Tibial nerve (tissue), 4 donors: ENCODE data around the gene KLHL36. TPM values are rescaled to one million over a fixed set of nuclear protein-coding genes. Genes with fewer than 3 reads are reported as not detected.

Source experiments
- DNase-seq, 2 donors: peaks; one replicate each; pipeline ENCODE4 v3.0.0-alpha.2; 2019; ENCODE audit warnings: low spot score in 2 of 2
- H3K27ac ChIP-seq, 4 donors: fragments of 200-600 bp; sonication (generic) in 3 of 4; one replicate each; pipeline ENCODE4 v1.5.1; 2017 to 2019; ENCODE audit warnings: mild to moderate bottlenecking in 1 of 4
- H3K27me3 ChIP-seq, 2 donors: fragments of 200-600 bp; sonication (generic) in 1 of 2; one replicate each; pipeline versions ENCODE4 v1.5.1 to v1.6.0; 2017 to 2019
- H3K36me3 ChIP-seq, 3 donors: fragments of 200-600 bp; sonication (generic); one replicate each; pipeline ENCODE4 v1.5.1; 2018 to 2019
- H3K4me1 ChIP-seq, 4 donors: fragments of 200-600 bp; sonication (generic) in 3 of 4; one replicate each; pipeline ENCODE4 v1.5.1; 2017 to 2019
- H3K4me3 ChIP-seq, 4 donors: fragments of 200-600 bp; sonication (generic) in 3 of 4; one replicate each; pipeline ENCODE4 v1.5.1; 2017 to 2019; ENCODE audit warnings: mild to moderate bottlenecking in 1 of 4, moderate library complexity in 1 of 4
- H3K9me3 ChIP-seq, 4 donors: fragments of 200-600 bp; sonication (generic) in 3 of 4; one replicate each; pipeline ENCODE4 v1.5.1; 2017 to 2019
- EP300 ChIP-seq, 2 donors: sonication (generic); formaldehyde crosslinking; IDR thresholded peaks; one replicate each; pipeline ENCODE4 v1.6.1; 2017; ENCODE audit warnings: antibody characterized with exemption in 2 of 2, mild to moderate bottlenecking in 1 of 2
- POLR2A ChIP-seq, 2 donors: fragments of 450-650 bp; IDR thresholded peaks; one replicate each; pipeline ENCODE4 v1.6.1; 2017; ENCODE audit warnings: antibody characterized with exemption in 2 of 2, mild to moderate bottlenecking in 2 of 2, moderate library complexity in 2 of 2
- WGBS, 2 donors: methylation state at CpG; one replicate each; pipeline ENCODE4 v1.1.5; 2018; 5-methylcytosine and 5-hydroxymethylcytosine counted together
- total RNA-seq, 4 donors: library from RNA; depleted of rRNA; stranded (reverse); fragments of >200 nt; gene quantifications; one replicate each; pipeline ENCODE4 v1.1.0, GENCODE V29; 2016
- TF ChIP-seq, protein P1 (sequence below), 5 experiments: fragments of 200-600 bp in 3 of 5; fragments of 450-650 bp in 2 of 5; sonication (generic) in 3 of 5; IDR thresholded peaks; one replicate each; pipeline ENCODE4 v1.5.1; 2016 to 2019; ENCODE audit warnings: antibody characterized with exemption in 5 of 5, mild to moderate bottlenecking in 3 of 5, moderate library complexity in 2 of 5

The KLHL36 gene
- total RNA-seq, 4 donors from 2014 or later = 60.1 to 75.3 (median 66.0) TPM

DNA sequence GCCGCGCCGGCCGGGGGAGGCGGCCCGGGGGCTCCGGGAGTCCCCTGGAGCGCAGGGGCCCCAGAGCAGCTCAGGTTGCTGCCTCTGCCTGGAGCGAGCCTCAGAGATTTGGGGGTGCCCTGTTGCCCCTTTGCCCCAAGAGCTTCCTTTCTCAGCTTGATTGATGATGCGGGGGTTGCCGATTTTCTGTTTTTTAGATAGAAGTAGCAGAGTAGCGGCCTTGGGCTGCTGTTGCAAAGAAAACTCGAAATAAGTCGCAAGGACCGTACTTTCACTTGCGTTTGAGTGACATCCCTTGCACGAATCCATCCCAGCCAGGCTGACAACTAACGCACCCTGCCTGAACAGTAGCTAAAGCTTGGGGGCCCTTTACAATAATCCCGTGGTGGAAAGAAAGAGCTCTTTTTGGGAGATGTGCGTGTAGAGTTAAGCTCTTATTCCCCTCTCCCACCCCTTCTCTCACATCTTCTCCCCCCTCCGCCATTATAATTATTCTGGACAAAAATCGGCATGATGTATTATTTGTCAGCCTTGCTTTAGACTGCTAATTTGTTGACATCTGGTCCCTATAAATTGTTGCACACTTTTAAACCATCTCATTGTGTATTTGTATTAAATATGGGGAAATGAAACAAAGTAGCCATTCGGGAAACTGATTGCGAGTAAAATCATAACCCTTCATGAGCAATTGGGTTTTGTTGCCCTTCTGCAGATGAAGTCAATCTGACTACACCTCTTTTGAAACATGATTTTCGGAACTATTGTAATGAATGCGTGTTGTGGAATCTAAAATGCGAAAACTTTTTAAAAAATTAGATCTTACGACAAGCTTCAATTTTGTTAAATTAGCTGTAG lies 52.4 kb downstream of the KLHL36 start:
- Histone ChIP-seq H3K36me3 (no peaks in the 10 kb centered on the region), H3K4me3 (peak overlapping the region; percentile 79 to 99 (median 97)), H3K27me3 (no peaks in the 10 kb centered on the region), H3K4me1 (peaks cover 0 to 46% (median 17%) of the 10 kb centered on the region in 4 donors), H3K9me3 (no peaks in the 10 kb centered on the region), H3K27ac (peak overlapping the region; percentile 75 to 98 (median 96))
- TF ChIP-seq, protein P1, sequence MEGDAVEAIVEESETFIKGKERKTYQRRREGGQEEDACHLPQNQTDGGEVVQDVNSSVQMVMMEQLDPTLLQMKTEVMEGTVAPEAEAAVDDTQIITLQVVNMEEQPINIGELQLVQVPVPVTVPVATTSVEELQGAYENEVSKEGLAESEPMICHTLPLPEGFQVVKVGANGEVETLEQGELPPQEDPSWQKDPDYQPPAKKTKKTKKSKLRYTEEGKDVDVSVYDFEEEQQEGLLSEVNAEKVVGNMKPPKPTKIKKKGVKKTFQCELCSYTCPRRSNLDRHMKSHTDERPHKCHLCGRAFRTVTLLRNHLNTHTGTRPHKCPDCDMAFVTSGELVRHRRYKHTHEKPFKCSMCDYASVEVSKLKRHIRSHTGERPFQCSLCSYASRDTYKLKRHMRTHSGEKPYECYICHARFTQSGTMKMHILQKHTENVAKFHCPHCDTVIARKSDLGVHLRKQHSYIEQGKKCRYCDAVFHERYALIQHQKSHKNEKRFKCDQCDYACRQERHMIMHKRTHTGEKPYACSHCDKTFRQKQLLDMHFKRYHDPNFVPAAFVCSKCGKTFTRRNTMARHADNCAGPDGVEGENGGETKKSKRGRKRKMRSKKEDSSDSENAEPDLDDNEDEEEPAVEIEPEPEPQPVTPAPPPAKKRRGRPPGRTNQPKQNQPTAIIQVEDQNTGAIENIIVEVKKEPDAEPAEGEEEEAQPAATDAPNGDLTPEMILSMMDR (IDR thresholded peaks at IDR 0.05) = no peak
- TF ChIP-seq POLR2A (IDR thresholded peaks at IDR 0.05) (no peak), EP300 (IDR thresholded peaks at IDR 0.05) (no peak)
- DNase-seq = peak in 1 of 2 donors; percentile 21
- WGBS, 2 donors = 3 to 4% methylated on average over 18 to 20 of the region's 28 CpGs

DNA sequence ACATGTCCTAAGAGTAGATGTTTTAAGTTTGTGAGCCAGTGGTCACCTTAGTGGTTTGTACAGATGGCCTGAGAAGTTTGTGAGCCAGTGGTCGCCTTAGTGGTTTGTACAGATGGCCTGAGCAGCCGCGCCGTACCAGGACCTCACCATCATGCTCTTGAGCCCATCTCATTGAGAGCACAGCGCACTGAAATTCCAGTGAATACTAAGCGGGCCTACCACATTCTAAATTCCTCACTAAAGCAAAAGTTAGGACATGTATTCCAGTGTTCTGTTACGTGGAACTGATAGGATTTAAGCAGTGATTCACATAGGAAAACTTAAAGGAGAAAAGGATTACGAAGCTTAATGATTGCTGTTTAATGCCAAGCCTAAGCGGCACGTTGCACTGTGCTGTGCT lies 55.4 kb downstream of the KLHL36 start:
- Histone ChIP-seq H3K36me3 (no peaks in the 10 kb centered on the region), H3K9me3 (no peaks in the 10 kb centered on the region), H3K27me3 (no peaks in the 10 kb centered on the region), H3K4me3 (no peak overlapping the region), H3K4me1 (peaks cover 0 to 61% (median 17%) of the 10 kb centered on the region in 4 donors), H3K27ac (no peak overlapping the region)
- TF ChIP-seq POLR2A (IDR thresholded peaks at IDR 0.05) (no peak), EP300 (IDR thresholded peaks at IDR 0.05) (no peak)
- TF ChIP-seq, protein P1 (IDR thresholded peaks at IDR 0.05) = no peak
- WGBS, 2 donors = 81 to 91% methylated on average over 10 of the region's 10 CpGs
- no peak for DNase-seq

DNA sequence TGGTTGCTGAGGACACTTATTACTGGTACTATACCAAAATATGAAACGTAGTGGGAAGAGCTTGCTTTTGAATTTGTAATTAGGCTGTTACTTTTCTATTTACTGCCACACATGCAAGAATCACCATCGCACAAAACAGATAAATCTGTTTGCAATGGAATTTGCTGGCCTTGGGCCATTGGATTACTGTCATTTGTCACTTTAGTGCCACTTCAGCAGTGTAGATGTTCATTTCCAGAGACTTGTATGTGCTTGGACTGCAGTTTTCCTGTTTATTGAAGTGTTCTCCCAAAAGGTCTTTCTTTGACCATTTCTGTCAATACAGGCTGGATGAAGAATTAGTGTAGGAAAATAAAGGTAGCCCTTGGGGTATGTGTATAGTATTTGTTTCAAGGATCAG lies 55.9 kb downstream of the KLHL36 start:
- Histone ChIP-seq H3K27ac (no peak overlapping the region), H3K9me3 (no peaks in the 10 kb centered on the region), H3K4me3 (no peak overlapping the region), H3K36me3 (no peaks in the 10 kb centered on the region), H3K27me3 (no peaks in the 10 kb centered on the region), H3K4me1 (peaks cover 0 to 61% (median 15%) of the 10 kb centered on the region in 4 donors)
- no peak for TF ChIP-seq EP300 (IDR thresholded peaks at IDR 0.05)
- TF ChIP-seq, protein P1 (IDR thresholded peaks at IDR 0.05) = no peak
- no peak for TF ChIP-seq POLR2A (IDR thresholded peaks at IDR 0.05)
- no peak for DNase-seq
- 57 to 69% methylated on average over 2 of the region's 2 CpGs for WGBS, 2 donors

DNA sequence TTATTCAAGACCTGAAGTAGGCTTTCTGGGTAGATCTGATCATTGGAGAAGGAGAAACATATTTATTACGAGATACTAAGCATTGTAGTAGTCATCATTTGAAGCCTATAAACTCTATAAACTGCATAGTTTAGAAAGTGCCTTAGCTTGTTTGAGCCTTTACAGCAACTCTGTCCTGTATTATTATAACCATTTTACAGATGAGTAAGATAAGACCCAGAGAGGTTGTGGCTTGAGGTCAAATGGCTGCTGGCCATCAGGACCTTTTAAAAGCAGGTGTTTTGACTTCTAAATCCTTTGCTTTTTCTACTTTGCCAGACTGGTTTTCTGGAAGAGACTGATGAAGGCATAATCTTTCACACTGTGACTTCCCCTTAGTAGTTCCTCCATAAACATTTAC lies 58.5 kb downstream of the KLHL36 start:
- H3K27me3 ChIP-seq = no peaks in the 10 kb centered on the region
- no peak for TF ChIP-seq EP300 (IDR thresholded peaks at IDR 0.05)
- no peak for TF ChIP-seq POLR2A (IDR thresholded peaks at IDR 0.05)
- TF ChIP-seq, protein P1 (IDR thresholded peaks at IDR 0.05) = no peak
- no peak for DNase-seq
- H3K36me3 ChIP-seq = no peaks in the 10 kb centered on the region
- H3K9me3 ChIP-seq = no peaks in the 10 kb centered on the region
- WGBS, 2 donors = 93 to 97% methylated on average over 1 of the region's 1 CpG
- peaks cover 0 to 55% (median 7%) of the 10 kb centered on the region in 4 donors for H3K4me1 ChIP-seq
- H3K27ac ChIP-seq = no peak overlapping the region
- H3K4me3 ChIP-seq = no peak overlapping the region

DNA sequence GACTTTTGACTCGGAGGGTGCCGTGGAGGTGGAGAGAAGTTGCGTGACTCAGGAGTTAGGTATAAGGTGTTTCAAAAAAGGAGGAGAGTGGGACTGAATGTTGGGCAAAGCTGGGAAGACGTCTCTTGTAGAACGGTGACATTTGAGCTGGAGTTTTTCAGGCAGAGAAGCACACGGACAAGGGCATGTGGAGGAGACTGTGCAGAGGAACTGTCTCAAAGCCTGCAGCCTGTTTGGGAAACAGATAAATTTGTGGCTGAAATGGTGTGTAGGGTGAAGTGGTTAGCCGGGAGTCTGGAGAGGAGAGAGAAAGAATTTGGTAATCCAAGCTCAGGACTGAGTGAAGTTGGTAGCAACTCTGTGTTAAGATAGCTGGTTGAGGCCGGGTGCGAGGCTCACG lies 61.3 kb downstream of the KLHL36 start:
- no peak overlapping the region for H3K27ac ChIP-seq
- no peak for DNase-seq
- no peak overlapping the region for H3K4me3 ChIP-seq
- WGBS, 2 donors = 83 to 87% methylated on average over 10 of the region's 10 CpGs
- H3K36me3 ChIP-seq = no peaks in the 10 kb centered on the region
- H3K4me1 ChIP-seq = peaks cover 0 to 52% (median 7%) of the 10 kb centered on the region in 4 donors
- H3K9me3 ChIP-seq = no peaks in the 10 kb centered on the region
- TF ChIP-seq, protein P1 (IDR thresholded peaks at IDR 0.05) = no peak
- no peak for TF ChIP-seq EP300 (IDR thresholded peaks at IDR 0.05)
- no peak for TF ChIP-seq POLR2A (IDR thresholded peaks at IDR 0.05)
- H3K27me3 ChIP-seq = no peaks in the 10 kb centered on the region
